HL-60 (cell line): ENCODE data around the gene STAT5B.

ENCODE experiments used
- DNase-seq, 2 experiments: peaks; one replicate each; pipeline ENCODE4 v3.0.0-alpha.2; 2010 to 2020; ENCODE audit warnings: low read depth in 1 of 2, low spot score in 1 of 2
- H3K27ac ChIP-seq: fragments of 250-450 bp; sonication (Bioruptor Pico); replicated peaks from 2 replicates; pipeline ENCODE4 v1.5.1; 2020; ENCODE audit warnings: mild to moderate bottlenecking, moderate library complexity
- H3K27me3 ChIP-seq: fragments of 250-450 bp; sonication (Bioruptor Pico); 2 replicates; pipeline ENCODE4 v1.5.1; 2021; ENCODE audit warnings: mild to moderate bottlenecking, moderate library complexity; ENCODE audit not compliant: insufficient read depth, poor library complexity, severe bottlenecking
- H3K4me3 ChIP-seq: replicated peaks from 2 replicates; pipeline ENCODE4 v1.5.1; 2011; ENCODE audit warnings: mild to moderate bottlenecking, control low read depth, low read length; ENCODE audit not compliant: insufficient read depth
- GABPA ChIP-seq: IDR thresholded peaks from 2 replicates; pipeline ENCODE4 v1.6.1; 2012; ENCODE audit warnings: low read depth
- POLR2AphosphoS5 ChIP-seq: IDR thresholded peaks from 2 replicates; pipeline ENCODE4 v1.6.1; 2012; ENCODE audit warnings: low read depth
- REST ChIP-seq: IDR thresholded peaks from 2 replicates; pipeline ENCODE4 v1.6.1; 2012; ENCODE audit warnings: low read depth; ENCODE audit not compliant: insufficient replicate concordance
- SPI1 ChIP-seq: IDR thresholded peaks from 2 replicates; pipeline ENCODE4 v1.6.1; 2012; ENCODE audit warnings: low read depth, mild to moderate bottlenecking, borderline replicate concordance
- TF ChIP-seq, protein P1 (sequence below): IDR thresholded peaks from one replicate; pipeline ENCODE4 v1.5.1; 2011; ENCODE audit warnings: low read length, control low read depth, inconsistent platforms; ENCODE audit not compliant: insufficient read depth

STAT5B gene

DNA sequence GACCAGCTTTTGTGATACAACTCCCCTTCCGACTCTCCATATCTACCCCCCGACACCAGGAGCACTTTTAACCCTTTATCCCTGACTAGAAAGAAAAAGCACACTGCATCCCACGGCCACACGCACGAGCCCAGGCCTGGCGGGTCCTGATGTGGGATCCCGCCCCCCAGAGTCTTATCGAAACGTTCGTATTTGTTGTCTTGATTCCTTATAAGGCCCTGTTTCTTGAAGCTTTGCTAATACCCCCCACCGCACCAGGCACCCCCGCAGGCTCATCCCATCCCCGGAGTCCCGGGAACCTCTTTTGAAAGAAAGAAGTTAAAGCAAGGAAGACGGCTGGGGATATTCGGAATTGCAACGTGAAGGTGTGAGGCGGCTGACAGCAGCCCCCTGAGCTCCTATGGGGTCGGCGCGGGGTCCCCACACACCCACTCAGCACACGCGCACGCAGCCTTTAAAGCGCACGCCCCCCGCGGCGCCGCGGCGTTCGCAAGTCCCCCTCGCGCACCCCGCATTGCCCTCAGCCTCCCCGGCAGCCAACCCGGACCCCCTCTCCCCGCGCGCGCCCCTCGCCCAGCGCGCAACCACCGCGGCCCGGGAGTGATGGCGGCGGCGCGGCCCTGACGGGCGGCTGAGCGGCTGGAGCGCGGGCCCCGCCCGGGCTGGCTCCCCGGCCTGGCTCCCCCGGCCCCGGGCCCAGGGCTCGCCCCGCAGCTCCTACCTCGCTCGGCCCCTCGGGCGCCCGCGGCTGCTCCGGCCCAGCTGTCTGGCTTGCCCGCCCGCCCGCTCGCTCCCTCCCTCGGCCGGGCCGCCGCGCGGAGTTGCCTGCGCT lies 448 bp downstream of the STAT5B start:
- peak overlapping the region; percentile 55 for H3K27ac ChIP-seq
- no peak for DNase-seq
- H3K4me3 ChIP-seq = peak overlapping the region; percentile 93
- TF ChIP-seq POLR2AphosphoS5 (no peak), REST (no peak), GABPA (no peak), SPI1 (no peak)
- TF ChIP-seq, protein P1, sequence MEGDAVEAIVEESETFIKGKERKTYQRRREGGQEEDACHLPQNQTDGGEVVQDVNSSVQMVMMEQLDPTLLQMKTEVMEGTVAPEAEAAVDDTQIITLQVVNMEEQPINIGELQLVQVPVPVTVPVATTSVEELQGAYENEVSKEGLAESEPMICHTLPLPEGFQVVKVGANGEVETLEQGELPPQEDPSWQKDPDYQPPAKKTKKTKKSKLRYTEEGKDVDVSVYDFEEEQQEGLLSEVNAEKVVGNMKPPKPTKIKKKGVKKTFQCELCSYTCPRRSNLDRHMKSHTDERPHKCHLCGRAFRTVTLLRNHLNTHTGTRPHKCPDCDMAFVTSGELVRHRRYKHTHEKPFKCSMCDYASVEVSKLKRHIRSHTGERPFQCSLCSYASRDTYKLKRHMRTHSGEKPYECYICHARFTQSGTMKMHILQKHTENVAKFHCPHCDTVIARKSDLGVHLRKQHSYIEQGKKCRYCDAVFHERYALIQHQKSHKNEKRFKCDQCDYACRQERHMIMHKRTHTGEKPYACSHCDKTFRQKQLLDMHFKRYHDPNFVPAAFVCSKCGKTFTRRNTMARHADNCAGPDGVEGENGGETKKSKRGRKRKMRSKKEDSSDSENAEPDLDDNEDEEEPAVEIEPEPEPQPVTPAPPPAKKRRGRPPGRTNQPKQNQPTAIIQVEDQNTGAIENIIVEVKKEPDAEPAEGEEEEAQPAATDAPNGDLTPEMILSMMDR = no peak
- H3K27me3 ChIP-seq = no peaks in the 10 kb centered on the region

DNA sequence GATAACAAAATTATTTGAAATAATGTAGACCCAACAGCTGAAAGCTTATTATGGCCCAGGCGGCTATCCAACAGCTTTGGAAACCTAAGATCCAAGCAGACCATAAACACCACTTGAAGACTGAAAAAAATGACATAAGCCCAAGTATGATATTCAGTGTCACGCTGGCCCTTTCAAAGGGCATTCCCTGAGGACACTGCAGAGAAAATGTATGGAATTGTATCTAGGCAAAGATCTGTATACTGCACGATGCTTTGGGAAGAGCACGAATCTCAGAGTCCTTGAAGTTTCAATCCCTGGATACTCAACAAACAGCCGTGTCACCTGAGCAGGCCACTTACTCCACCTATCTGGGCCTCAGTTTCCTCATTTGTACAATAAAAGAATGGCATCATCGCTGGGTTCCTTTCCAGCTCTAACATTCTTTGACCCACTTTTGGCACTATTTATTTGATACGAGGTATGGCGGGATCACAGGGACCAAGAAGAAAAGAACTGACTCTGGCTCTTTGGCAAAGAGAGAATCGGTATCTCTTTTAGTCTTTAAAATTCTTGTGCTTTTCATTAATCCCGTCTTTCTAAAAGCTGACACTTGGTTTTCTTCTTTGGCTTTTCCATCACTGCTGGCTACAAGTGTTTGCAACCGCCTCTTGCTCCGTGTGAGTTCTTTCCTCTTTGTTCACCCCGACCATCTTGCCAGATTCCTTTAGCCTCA lies 1.2 kb downstream of the STAT5B start:
- H3K27me3 ChIP-seq = no peaks in the 10 kb centered on the region
- TF ChIP-seq SPI1 (no peak), GABPA (no peak), POLR2AphosphoS5 (no peak), REST (no peak)
- TF ChIP-seq, protein P1 = no peak
- no peak for DNase-seq
- H3K27ac ChIP-seq = peak overlapping the region; percentile 55; the same call in 1 of the 2 replicates
- H3K4me3 ChIP-seq = peak overlapping the region; percentile 93

- Histone ChIP-seq H3K4me3 (no peak overlapping the region), H3K27me3 (no peaks in the 10 kb centered on the region), H3K27ac (no peak overlapping the region)
- no peak for DNase-seq
- no peak for TF ChIP-seq SPI1
- TF ChIP-seq, protein P1 = no peak
- no peak for TF ChIP-seq REST
- TF ChIP-seq POLR2AphosphoS5 = no peak
- TF ChIP-seq GABPA = no peak
Measured at GRCh38 chr17:42274253-42274542, 2.0 kb downstream of the STAT5B start.
